ENCODE data around the gene TNFSF4.
"Not testable (repeated sequence)": the region's sequence is repeated elsewhere in the genome, so short reads cannot be mapped to it uniquely, and the experiment has no call there.

TNFSF4 gene, protein sequence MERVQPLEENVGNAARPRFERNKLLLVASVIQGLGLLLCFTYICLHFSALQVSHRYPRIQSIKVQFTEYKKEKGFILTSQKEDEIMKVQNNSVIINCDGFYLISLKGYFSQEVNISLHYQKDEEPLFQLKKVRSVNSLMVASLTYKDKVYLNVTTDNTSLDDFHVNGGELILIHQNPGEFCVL

DNA sequence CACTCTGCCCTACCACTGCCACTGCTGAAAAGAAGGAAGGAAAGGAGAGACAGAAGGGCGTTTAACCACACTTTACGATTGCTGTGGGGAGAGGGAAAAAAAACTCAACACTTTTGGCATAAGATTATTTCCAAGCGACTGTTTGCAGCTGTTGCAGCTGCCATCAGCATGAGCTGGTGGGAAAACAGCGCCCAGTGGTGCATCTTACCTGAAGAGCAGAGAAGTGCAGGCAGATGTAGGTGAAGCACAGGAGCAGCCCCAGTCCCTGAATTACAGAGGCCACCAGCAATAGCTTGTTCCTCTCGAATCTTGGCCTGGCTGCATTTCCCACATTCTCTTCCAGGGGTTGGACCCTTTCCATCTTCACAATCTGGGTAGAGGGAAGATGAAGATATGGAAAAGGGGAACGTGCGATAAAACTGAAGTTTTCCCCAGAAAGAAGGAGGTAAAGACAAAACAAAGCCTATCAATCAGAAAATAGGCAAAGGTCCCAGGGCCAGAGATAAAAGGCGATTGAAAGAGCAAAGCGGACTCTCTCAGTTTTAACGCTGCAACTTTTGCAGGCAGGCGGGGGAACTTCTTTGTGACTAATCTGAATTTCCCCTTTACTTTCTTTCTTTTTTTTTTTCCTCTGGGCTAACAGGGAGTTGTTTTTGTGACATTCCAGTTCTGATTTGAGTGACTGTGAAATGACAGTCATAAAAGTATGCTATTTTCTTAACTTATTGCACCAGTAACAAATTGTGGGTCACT, at the start of gene TNFSF4:
Gene TNFSF4 (minus strand): TSS at position 516 of the 753 bp plus-strand sequence. CDS start 155 bp downstream, at position 361.
- peak; percentile 32 for DNase-seq

GRCh38 chr1:173255214-173255813, 48.2 kb upstream of the TNFSF4 start:
- DNase-seq, result peak; percentile 3

DNA sequence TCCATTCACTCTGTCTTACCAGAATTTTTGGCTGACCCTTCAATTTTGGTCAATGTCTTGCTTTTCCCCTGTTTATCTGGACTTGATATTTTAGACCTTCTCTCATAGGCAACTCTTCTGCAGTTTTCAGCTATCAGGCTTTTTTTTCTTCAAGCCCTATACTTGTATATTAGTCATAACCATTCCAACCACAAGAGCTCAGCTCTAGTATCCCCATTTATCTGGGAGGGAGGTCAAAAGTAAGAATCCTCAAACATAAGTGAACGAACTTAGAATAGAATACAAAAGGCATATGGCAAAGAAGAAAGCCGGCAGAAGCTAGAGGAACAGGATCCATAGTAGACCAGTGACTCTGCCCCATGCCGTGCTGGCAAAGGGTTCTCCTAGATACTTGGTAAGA, 45.9 kb upstream of the TNFSF4 start:
- DNase-seq, result no peak

GRCh38 chr1:173249349-173249748, 42.2 kb upstream of the TNFSF4 start:
- no peak for DNase-seq

DNA sequence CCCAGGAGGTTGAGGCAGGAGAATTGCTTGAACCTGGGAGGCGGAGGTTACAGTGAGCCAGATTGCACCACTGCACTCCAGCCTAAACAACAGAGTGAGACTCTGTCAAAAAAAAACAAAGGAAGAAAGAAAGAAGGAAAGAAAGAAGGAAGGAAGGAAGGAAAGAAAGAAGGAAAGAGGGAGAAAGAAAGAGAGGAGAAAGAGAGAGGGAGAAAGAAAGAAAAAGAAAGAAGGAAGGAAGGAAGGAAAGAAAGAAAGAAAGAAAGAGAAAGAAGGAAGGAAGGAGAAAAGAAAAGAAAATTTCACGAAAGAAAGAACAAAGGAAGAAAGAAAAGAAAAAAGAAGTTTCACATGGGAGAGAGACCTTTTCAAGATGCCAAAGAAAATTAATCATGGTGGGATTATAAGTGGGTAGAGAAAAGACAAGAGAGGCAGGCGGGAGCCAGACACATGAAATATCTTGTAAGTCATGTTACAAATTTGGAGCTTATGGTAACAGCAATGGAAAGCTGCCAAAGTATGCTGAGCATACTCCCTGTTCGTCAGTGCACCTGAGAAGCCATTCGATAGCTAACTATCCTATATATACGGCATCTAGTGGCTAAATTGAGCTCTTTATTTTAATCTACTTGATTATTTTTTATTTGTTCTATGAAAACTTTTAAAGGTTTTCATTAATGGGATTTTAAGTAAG, 41.3 kb upstream of the TNFSF4 start:
- DNase-seq, result no peak

GRCh38 chr1:173245892-173246291, 38.8 kb upstream of the TNFSF4 start:
- no peak for DNase-seq

DNA sequence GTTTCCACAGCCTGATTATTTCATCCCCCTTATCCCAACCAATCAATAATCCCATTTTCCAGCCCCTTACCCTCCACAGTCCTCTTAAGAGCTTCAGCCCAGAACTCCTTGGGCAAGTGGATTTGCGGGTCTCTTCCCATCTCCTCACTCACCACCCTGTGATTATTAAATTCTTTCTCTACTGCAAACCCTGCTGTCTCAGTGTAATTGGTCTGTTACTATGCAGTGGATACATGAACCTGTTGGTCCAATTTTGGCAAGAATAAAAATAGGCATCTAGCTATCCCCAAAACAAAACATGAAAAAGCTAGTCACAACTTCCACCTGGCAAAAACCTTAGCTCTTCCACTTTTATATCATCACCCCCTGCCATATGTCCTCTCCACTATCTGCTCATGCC, 36.2 kb upstream of the TNFSF4 start:
- DNase-seq, result no peak

DNA sequence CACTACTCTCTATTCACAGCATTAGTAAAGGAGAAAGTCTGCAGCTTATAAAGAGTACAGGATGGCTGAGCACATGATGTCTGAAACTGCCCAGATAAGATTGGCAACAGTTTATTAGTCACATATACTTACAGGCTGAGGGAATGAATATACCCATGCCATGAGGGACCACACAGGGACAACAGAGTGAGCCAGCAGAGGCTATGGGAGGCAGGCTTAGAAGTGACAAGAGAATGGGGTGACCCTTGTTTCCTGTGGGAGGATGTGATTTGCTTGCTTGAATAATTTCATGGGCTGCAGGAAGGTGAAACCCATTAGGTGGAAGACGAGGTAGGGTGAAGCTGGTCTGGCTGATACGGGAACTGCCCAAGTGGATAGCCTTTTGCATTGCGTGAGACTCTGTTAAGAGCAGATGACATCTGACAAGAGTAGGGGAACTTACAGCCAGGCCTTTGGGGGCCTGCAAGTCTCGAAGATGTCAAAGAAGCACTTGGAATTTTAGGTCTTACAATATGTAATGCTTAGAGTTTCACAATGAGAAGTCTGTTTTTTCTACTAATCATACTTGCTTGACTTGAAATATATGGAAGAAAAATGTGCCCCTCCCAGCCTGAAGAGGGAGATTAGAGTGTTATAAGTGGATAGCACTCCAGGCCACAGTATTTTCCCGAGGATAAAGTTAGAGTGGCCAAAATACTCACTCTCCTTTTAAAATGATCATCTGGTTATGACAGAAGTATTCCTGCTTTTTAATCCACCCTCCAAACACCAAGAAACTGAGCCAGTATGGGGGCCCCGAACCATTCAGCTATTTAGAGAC, 34.6 kb upstream of the TNFSF4 start:
- no peak for DNase-seq

- DNase-seq, result no peak
Observed at GRCh38 chr1:173240609-173241008, 33.5 kb upstream of the TNFSF4 start.

- DNase-seq, result no peak
Observed at GRCh38 chr1:173239058-173239457, 31.9 kb upstream of the TNFSF4 start.

GRCh38 chr1:173234899-173235298, 27.8 kb upstream of the TNFSF4 start:
- DNase-seq, result no peak

GRCh38 chr1:173234434-173234833, 27.3 kb upstream of the TNFSF4 start:
- DNase-seq, result not testable (repeated sequence)

DNA sequence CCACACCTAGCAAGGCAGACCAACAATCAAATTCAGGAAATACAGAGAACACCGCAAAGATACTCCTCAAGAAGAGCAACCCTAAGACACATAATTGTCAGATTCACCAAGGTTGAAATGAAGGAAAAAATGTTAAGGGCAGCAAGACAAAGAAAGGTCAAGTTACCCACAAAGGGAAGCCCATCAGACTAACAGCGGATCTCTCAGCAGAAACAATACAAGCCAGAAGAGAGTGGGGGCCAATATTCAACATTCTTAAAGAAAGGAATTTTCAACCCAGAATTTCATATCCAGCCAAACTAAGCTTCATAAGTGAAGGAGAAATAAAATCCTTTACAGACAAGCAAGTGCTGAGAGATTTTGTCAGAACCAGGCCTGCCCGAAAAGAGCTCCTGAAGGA, 21.9 kb upstream of the TNFSF4 start:
- not testable (repeated sequence) for DNase-seq

GRCh38 chr1:173224949-173225348, 17.8 kb upstream of the TNFSF4 start:
- no peak for DNase-seq

DNA sequence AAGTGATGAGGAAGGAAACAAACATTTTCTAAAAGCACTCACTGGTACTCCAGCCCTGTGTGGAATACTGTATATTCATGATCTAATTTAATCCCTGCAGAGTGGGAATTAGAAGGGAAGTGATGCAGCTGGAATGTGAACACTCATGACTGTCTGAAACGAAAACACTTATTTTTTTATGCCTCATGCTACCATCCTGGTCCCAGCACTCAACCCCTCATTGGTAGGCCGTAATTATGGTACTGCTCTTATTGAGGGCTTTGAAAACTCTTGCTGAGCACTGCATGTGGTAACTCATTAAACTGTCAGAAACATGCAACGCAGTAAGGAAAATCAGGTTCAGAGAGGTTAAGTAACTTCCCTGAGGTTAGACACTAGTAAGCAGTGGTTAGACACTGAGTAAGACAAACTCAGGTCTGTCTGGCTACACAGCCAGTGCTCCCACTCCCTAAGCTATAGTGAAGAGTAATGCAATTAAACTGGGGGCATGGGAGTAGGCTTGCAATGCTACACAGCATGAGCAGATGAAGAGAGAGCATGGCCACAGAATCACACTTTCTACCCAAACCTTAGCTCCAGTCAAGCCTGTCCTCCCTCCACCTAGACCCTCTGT, 17.3 kb upstream of the TNFSF4 start:
- DNase-seq, result no peak

DNA sequence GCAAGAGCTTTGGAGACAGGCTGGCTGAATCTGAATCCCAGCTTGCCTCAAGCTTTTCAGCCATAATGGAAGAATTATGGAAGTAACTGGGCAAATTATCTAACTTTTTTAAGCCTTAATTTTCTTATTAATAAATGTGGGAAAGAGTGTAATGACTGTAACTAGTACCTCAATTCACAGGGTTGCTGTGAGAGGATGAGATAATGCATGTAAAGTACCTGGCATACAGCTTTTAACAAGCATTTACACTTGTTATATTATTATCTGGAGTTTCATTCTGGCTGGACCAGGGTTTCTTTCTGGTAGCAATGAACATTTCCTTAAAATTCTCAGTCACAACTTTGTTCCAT, 15.9 kb upstream of the TNFSF4 start:
- DNase-seq, result no peak

DNA sequence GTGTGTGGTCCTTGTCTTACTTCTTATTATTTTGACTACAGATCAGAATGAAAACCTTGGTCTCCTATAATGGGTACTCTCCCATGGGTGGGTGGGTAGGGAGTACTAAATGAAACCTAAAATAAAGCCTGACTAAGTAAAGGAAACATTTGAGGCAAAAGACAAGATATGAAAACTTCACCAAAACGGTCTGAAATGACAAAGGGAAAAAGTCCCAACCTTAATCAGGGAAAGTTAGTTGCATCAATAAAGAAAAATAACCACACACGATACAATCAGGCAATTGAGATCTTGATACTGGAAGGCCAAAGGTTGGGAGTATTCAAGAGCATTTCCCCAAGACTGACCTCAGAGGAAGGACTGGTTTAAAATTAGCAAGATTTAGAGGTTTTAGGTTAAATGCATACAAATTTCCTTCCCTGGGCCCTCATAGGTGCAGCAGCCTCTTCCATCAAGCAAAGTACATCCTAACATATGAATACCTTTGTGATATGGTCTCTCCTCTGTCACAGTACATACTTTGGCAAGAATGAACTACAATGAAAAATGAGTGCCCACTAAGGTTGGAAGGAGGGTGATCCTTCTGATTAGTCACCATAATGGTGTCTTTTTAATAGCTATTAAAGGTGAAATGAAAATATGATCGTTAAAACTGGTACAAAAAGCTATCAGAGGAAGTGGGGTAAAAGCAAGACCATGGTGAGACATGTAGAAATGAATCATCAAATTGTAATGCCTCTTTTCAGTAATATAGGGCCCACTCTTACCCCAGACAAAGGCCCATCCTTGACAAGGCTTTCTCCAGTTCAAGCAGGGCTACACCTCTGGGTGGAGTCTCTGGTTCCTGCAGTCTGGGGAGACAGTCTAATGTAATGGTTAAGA, 15.3 kb upstream of the TNFSF4 start:
- DNase-seq, result no peak

DNA sequence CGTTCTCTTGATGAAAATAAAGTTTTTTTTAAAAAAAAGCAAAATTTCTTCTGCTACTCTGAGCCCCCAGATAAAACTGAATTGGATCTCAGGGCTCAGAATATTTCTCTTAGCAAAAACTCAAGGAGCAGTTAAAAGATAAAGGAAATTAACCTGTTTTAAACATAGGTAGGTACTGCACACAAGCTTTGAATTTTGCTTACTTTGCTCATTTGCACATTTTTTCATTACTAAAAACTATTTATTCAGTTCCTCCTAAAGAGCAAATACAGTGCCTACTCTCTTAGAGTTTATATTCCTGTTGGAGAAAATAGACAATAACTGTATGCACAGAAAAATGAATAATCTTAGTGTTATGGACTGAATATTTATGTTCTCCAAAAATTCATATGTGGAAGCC, 13.0 kb upstream of the TNFSF4 start:
- no peak for DNase-seq

DNA sequence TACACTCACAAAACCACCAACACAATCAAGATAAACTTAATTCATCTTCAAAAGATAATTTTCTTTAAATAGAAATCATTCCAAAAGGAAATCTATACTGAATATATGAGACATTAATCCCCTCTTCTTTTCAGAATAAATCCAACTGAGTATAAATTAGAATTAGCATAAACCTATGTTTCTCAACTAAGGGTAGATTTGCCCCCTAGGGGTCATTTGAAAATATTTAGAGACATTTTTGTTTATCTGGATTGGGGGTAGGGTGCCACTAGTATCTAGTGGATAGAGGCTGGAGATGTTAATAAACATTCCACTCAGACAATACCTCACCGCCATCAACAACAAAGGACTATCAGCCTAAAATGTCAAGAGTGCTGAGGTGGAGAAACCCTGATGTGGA, 6.5 kb upstream of the TNFSF4 start:
- DNase-seq, result no peak

- no peak for DNase-seq
Observed at GRCh38 chr1:173212952-173213491, 5.9 kb upstream of the TNFSF4 start.

GRCh38 chr1:173210716-173211231, 3.6 kb upstream of the TNFSF4 start:
- no peak for DNase-seq
